ENCODE measurements around the gene SPECC1L.

DNA sequence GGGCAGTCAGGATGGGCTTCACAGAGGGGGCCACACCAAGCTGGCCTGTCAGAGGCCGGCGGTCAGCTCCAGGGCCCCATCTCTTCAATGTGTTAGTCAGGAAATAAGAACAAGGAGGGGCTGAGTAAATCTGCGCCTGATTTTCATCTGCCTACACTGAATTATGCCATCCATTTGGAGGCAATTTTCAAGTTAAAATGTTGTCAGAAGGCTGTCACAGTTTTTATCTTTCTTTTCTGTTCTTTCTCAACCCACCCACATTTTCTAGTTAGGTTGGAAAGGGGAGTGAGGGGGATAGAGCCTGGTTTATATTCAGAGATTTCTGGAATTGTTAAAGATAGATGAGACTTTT is 175.6 kb downstream of the SPECC1L start:
- TF ChIP-seq, protein P1, sequence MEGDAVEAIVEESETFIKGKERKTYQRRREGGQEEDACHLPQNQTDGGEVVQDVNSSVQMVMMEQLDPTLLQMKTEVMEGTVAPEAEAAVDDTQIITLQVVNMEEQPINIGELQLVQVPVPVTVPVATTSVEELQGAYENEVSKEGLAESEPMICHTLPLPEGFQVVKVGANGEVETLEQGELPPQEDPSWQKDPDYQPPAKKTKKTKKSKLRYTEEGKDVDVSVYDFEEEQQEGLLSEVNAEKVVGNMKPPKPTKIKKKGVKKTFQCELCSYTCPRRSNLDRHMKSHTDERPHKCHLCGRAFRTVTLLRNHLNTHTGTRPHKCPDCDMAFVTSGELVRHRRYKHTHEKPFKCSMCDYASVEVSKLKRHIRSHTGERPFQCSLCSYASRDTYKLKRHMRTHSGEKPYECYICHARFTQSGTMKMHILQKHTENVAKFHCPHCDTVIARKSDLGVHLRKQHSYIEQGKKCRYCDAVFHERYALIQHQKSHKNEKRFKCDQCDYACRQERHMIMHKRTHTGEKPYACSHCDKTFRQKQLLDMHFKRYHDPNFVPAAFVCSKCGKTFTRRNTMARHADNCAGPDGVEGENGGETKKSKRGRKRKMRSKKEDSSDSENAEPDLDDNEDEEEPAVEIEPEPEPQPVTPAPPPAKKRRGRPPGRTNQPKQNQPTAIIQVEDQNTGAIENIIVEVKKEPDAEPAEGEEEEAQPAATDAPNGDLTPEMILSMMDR (IDR thresholded peaks at IDR 0.05; ENCODE audit: insufficient read depth, low read depth, low read length), result no peak
- no peak for TF ChIP-seq EZH2 (IDR thresholded peaks at IDR 0.05; ENCODE audit: insufficient read depth, low read length)
